Neural cell (in vitro differentiated cells): Measurements from ENCODE around the gene PCCA. TPM values are rescaled to one million over a fixed set of nuclear protein-coding genes. Genes with fewer than 3 reads are reported as not detected.

Source experiments
- H2AFZ ChIP-seq: fragments of 200-600, 300-800 bp; sonication (generic), shearing (Covaris generic); 2 replicates; pipeline ENCODE4 v1.6.0; 2014; ENCODE audit warnings: low read depth, mild to moderate bottlenecking, antibody characterized with exemption, low read length, moderate library complexity
- H3F3A ChIP-seq: fragments of 200-600 bp; shearing (Covaris generic); 2 replicates; pipeline ENCODE4 v1.6.1; 2016; ENCODE audit warnings: mild to moderate bottlenecking, moderate library complexity, mixed read lengths, antibody characterized with exemption, low read length; ENCODE audit not compliant: insufficient read depth, poor library complexity, severe bottlenecking
- H3K27ac ChIP-seq: fragments of 200-600, 300-800 bp; sonication (generic), shearing (Covaris generic); 2 replicates; pipeline ENCODE4 v1.5.1; 2014; ENCODE audit warnings: mild to moderate bottlenecking, low read length, moderate library complexity
- H3K27me3 ChIP-seq: fragments of 300-800, 200-600 bp; sonication (generic), shearing (Covaris generic); 2 replicates; pipeline ENCODE4 v1.6.0; 2014; ENCODE audit warnings: mild to moderate bottlenecking, low read depth, low read length, moderate library complexity; ENCODE audit not compliant: insufficient read depth
- H3K36me3 ChIP-seq: fragments of 300-800, 200-600 bp; sonication (generic), shearing (Covaris generic); 2 replicates; pipeline ENCODE4 v1.5.1; 2014; ENCODE audit warnings: mild to moderate bottlenecking, antibody characterized with exemption, low read length, moderate library complexity; ENCODE audit not compliant: insufficient read depth
- H3K4me2 ChIP-seq: fragments of 300-800, 200-600 bp; sonication (generic), shearing (Covaris generic); 2 replicates; pipeline ENCODE4 v1.6.0; 2014; ENCODE audit warnings: mild to moderate bottlenecking, low read length
- H3K4me3 ChIP-seq: fragments of 300-800, 200-600 bp; sonication (generic), shearing (Covaris generic); 2 replicates; pipeline ENCODE4 v1.5.1; 2014; ENCODE audit warnings: mild to moderate bottlenecking, low read length, moderate library complexity
- H3K79me2 ChIP-seq: fragments of 200-600 bp; shearing (Covaris generic); replicated peaks from 2 replicates; pipeline ENCODE4 v1.6.0; 2014; ENCODE audit warnings: mild to moderate bottlenecking, low read length, moderate library complexity; ENCODE audit not compliant: insufficient read depth
- H3K9ac ChIP-seq: fragments of 300-800, 200-600 bp; sonication (generic), shearing (Covaris generic); 2 replicates; pipeline ENCODE4 v1.6.1; 2016; ENCODE audit warnings: mild to moderate bottlenecking, low read length, mixed read lengths
- H3K9me2 ChIP-seq: fragments of 200-600 bp; shearing (Covaris generic); 2 replicates; pipeline ENCODE4 v1.6.1; 2016; ENCODE audit warnings: mild to moderate bottlenecking, low read length, mixed read lengths; ENCODE audit not compliant: insufficient read depth
- H3K9me3 ChIP-seq: fragments of 200-600, 300-800 bp; sonication (generic), shearing (Covaris generic); 2 replicates; pipeline ENCODE4 v1.6.1; 2016; ENCODE audit warnings: mild to moderate bottlenecking, mixed run types, low read length, moderate library complexity, mixed read lengths
- H4K20me1 ChIP-seq: fragments of 200-600 bp; shearing (Covaris generic); 2 replicates; pipeline ENCODE4 v1.6.1; 2016; ENCODE audit warnings: mild to moderate bottlenecking, mixed run types; ENCODE audit not compliant: insufficient read depth
- EP300 ChIP-seq: fragments of 450-650 bp; conservative IDR thresholded peaks from 2 replicates; pipeline ENCODE4 v1.6.1; 2014; ENCODE audit warnings: antibody characterized with exemption, mild to moderate bottlenecking, moderate library complexity; ENCODE audit not compliant: poor library complexity, severe bottlenecking
- EZH2 ChIP-seq: fragments of 200-600, 300-800 bp; shearing (Covaris generic), sonication (generic); IDR thresholded peaks from 2 replicates; pipeline ENCODE4 v1.6.1; 2014; ENCODE audit warnings: antibody characterized with exemption, low read length, borderline replicate concordance, mild to moderate bottlenecking; ENCODE audit not compliant: insufficient read depth, poor library complexity, severe bottlenecking
- MXI1 ChIP-seq: fragments of 450-650 bp; conservative IDR thresholded peaks from 2 replicates; pipeline ENCODE4 v1.6.1; 2014; ENCODE audit warnings: antibody characterized with exemption, mild to moderate bottlenecking; ENCODE audit not compliant: poor library complexity, severe bottlenecking
- POLR2AphosphoS5 ChIP-seq: IDR thresholded peaks from 2 replicates; pipeline ENCODE4 v1.6.1; 2012
- RAD21 ChIP-seq: fragments of 450-650 bp; conservative IDR thresholded peaks from 2 replicates; pipeline ENCODE4 v1.6.1; 2014; ENCODE audit warnings: antibody characterized with exemption, mild to moderate bottlenecking, moderate library complexity
- SMC3 ChIP-seq: fragments of 450-650 bp; conservative IDR thresholded peaks from 2 replicates; pipeline ENCODE4 v1.6.1; 2014; ENCODE audit warnings: antibody characterized with exemption, mild to moderate bottlenecking, moderate library complexity; ENCODE audit not compliant: poor library complexity
- TAF1 ChIP-seq: IDR thresholded peaks from 2 replicates; pipeline ENCODE4 v1.6.1; 2012; ENCODE audit warnings: low read depth
- polyA plus RNA-seq: library from polyadenylated mRNA; depleted of rRNA; stranded (reverse); fragments of >200 nt; gene quantifications from 2 replicates; pipeline ENCODE4 v1.2.3, GENCODE V29; 2014
- TF ChIP-seq, protein P1 (sequence below): fragments of 450-650 bp; IDR thresholded peaks from 2 replicates; pipeline ENCODE4 v1.5.1; 2014; ENCODE audit warnings: antibody characterized with exemption, mild to moderate bottlenecking, moderate library complexity; ENCODE audit not compliant: poor library complexity, severe bottlenecking
- TF ChIP-seq, protein P2 (sequence below): IDR thresholded peaks from 2 replicates; pipeline ENCODE4 v1.6.1; 2012; ENCODE audit warnings: borderline replicate concordance

The PCCA gene
- polyA plus RNA-seq, 1 donor from 2014 or later, result 17.0 TPM

DNA sequence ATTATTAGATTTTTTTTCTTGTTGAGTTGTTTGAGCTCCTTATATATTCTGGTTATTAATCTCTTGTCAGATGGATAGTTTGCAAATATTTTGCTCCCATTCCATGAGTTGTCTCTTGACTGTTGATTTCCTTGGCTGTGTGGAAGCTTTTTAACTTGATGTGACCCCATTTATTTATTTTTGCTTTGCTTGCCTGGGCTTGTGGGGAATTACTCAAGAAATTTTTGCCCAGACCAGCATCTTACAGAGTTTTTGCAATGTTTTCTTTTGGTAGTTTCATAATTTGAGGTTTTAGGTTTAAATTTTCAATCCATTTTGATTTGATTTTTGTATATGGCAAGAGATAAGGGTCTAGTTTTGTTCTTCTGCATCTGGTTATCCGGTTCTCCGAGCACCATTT, 124.7 kb downstream of the PCCA start:
- H3K27me3 ChIP-seq, result no peaks in the 10 kb centered on the region

DNA sequence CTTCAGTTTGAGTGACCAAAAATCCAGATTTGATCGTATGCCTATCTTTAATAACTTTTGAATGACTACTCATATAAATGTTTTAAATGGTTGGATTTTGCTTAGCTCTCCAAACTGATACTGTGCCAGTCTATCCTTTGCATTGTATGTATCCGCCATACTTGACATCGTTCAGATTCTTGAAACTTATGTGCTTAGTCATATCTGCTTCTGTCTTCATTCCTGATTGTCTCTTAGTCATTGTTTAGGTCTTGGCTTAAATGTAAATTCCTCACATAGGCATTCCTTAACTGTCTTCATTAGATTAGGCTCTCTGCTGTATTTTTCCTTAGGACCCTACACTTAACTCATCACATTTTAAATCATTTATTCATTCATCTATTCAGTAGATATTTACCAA, 126.0 kb downstream of the PCCA start:
- Histone ChIP-seq H4K20me1 (no peaks in the 10 kb centered on the region), H3K4me3 (no peak overlapping the region)
- no peak for TF ChIP-seq EZH2
- TF ChIP-seq EP300, result no peak
- TF ChIP-seq, protein P1, sequence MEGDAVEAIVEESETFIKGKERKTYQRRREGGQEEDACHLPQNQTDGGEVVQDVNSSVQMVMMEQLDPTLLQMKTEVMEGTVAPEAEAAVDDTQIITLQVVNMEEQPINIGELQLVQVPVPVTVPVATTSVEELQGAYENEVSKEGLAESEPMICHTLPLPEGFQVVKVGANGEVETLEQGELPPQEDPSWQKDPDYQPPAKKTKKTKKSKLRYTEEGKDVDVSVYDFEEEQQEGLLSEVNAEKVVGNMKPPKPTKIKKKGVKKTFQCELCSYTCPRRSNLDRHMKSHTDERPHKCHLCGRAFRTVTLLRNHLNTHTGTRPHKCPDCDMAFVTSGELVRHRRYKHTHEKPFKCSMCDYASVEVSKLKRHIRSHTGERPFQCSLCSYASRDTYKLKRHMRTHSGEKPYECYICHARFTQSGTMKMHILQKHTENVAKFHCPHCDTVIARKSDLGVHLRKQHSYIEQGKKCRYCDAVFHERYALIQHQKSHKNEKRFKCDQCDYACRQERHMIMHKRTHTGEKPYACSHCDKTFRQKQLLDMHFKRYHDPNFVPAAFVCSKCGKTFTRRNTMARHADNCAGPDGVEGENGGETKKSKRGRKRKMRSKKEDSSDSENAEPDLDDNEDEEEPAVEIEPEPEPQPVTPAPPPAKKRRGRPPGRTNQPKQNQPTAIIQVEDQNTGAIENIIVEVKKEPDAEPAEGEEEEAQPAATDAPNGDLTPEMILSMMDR, result no peak
- TF ChIP-seq TAF1, result no peak
- no peak for TF ChIP-seq POLR2AphosphoS5
- TF ChIP-seq, protein P2, sequence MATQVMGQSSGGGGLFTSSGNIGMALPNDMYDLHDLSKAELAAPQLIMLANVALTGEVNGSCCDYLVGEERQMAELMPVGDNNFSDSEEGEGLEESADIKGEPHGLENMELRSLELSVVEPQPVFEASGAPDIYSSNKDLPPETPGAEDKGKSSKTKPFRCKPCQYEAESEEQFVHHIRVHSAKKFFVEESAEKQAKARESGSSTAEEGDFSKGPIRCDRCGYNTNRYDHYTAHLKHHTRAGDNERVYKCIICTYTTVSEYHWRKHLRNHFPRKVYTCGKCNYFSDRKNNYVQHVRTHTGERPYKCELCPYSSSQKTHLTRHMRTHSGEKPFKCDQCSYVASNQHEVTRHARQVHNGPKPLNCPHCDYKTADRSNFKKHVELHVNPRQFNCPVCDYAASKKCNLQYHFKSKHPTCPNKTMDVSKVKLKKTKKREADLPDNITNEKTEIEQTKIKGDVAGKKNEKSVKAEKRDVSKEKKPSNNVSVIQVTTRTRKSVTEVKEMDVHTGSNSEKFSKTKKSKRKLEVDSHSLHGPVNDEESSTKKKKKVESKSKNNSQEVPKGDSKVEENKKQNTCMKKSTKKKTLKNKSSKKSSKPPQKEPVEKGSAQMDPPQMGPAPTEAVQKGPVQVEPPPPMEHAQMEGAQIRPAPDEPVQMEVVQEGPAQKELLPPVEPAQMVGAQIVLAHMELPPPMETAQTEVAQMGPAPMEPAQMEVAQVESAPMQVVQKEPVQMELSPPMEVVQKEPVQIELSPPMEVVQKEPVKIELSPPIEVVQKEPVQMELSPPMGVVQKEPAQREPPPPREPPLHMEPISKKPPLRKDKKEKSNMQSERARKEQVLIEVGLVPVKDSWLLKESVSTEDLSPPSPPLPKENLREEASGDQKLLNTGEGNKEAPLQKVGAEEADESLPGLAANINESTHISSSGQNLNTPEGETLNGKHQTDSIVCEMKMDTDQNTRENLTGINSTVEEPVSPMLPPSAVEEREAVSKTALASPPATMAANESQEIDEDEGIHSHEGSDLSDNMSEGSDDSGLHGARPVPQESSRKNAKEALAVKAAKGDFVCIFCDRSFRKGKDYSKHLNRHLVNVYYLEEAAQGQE, result no peak
- TF ChIP-seq MXI1, result no peak
- TF ChIP-seq SMC3, result no peak
- TF ChIP-seq RAD21, result no peak

More for the DNA sequence above, 124.7 kb downstream of the PCCA start:
- Histone ChIP-seq H2AFZ (no peak overlapping the region), H3K9me2 (no peaks in the 10 kb centered on the region), H3K4me3 (no peak overlapping the region), H3K9ac (no peak overlapping the region), H3K36me3 (peaks cover 7% of the 10 kb centered on the region), H3K27ac (no peak overlapping the region), H3K4me2 (no peak overlapping the region), H3K9me3 (no peaks in the 10 kb centered on the region), H4K20me1 (no peaks in the 10 kb centered on the region), H3K79me2 (no peaks in the 10 kb centered on the region), H3F3A (no peaks in the 10 kb centered on the region)
- TF ChIP-seq TAF1, result no peak
- no peak for TF ChIP-seq POLR2AphosphoS5
- TF ChIP-seq, protein P1, result no peak
- no peak for TF ChIP-seq SMC3

More for the DNA sequence above, 126.0 kb downstream of the PCCA start:
- H3K4me2 ChIP-seq, result no peak overlapping the region
- peaks cover 7% of the 10 kb centered on the region for H3K36me3 ChIP-seq
- no peaks in the 10 kb centered on the region for H3F3A ChIP-seq
- no peaks in the 10 kb centered on the region for H3K9me2 ChIP-seq
- H3K79me2 ChIP-seq, result no peaks in the 10 kb centered on the region
- H2AFZ ChIP-seq, result no peak overlapping the region
- no peaks in the 10 kb centered on the region for H3K27me3 ChIP-seq
- H3K9ac ChIP-seq, result no peak overlapping the region
- H3K9me3 ChIP-seq, result no peaks in the 10 kb centered on the region
- no peak overlapping the region for H3K27ac ChIP-seq
